HepG2 (cell line): ENCODE data around the gene ARL16. TPM values are rescaled to one million over a fixed set of nuclear protein-coding genes. Genes with fewer than 3 reads are reported as not detected.
A peak's percentile ranks its signal among the peaks of the same experiment; 100 is the strongest.

Experiments
- CBX5 ChIP-seq: sonication (generic); formaldehyde crosslinking; IDR thresholded peaks from 2 replicates; pipeline ENCODE4 v1.4.0; 2020; ENCODE audit warnings: missing genetic modification reagents, borderline replicate concordance
- ETV6 ChIP-seq: sonication (generic); formaldehyde crosslinking; conservative IDR thresholded peaks from 2 replicates; pipeline ENCODE4 v1.4.0; 2020; ENCODE audit warnings: missing genetic modification reagents
- GLI4 ChIP-seq: sonication (generic); formaldehyde crosslinking; IDR thresholded peaks from 2 replicates; pipeline ENCODE4 v1.5.1; 2020; ENCODE audit warnings: missing genetic modification reagents, mild to moderate bottlenecking, moderate library complexity, borderline replicate concordance
- PHF8 ChIP-seq: sonication (generic); formaldehyde crosslinking; IDR thresholded peaks from 2 replicates; pipeline ENCODE4 v1.5.0; 2020; ENCODE audit warnings: missing genetic modification reagents
- RFXAP ChIP-seq: sonication (generic); formaldehyde crosslinking; IDR thresholded peaks from 2 replicates; pipeline ENCODE4 v1.4.0; 2020; ENCODE audit warnings: missing genetic modification reagents, borderline replicate concordance
- SRF ChIP-seq: IDR thresholded peaks from 2 replicates; pipeline ENCODE4 v1.6.1; 2011; ENCODE audit warnings: mild to moderate bottlenecking, low read depth, low read length, moderate library complexity
- ZBTB8A ChIP-seq: sonication (generic); formaldehyde crosslinking; IDR thresholded peaks from 2 replicates; pipeline ENCODE4 v1.4.0; 2020; ENCODE audit warnings: mild to moderate bottlenecking, low read depth, missing genetic modification reagents, borderline replicate concordance
- ZNF317 ChIP-seq: sonication (generic); formaldehyde crosslinking; IDR thresholded peaks from 2 replicates; pipeline ENCODE4 v1.5.0; 2020; ENCODE audit warnings: mild to moderate bottlenecking, missing genetic modification reagents
- ZNF367 ChIP-seq: sonication (generic); formaldehyde crosslinking; IDR thresholded peaks from 2 replicates; pipeline ENCODE4 v1.4.0; 2020; ENCODE audit warnings: missing genetic modification reagents, borderline replicate concordance
- ZNF556 ChIP-seq: sonication (generic); formaldehyde crosslinking; IDR thresholded peaks from 2 replicates; pipeline ENCODE4 v1.4.0; 2020; ENCODE audit warnings: mild to moderate bottlenecking, missing genetic modification reagents, borderline replicate concordance
- ZNF605 ChIP-seq: sonication (generic); formaldehyde crosslinking; IDR thresholded peaks from 2 replicates; pipeline ENCODE4 v1.8.0; 2022; ENCODE audit warnings: mild to moderate bottlenecking, missing genetic modification reagents
- ZNF790 ChIP-seq: sonication (generic); formaldehyde crosslinking; IDR thresholded peaks from 2 replicates; pipeline ENCODE4 v1.8.0; 2022; ENCODE audit warnings: missing genetic modification reagents, mild to moderate bottlenecking, borderline replicate concordance
- ZSCAN30 ChIP-seq: sonication (generic); formaldehyde crosslinking; IDR thresholded peaks from 2 replicates; pipeline ENCODE4 v1.5.0; 2020; ENCODE audit warnings: mild to moderate bottlenecking, missing genetic modification reagents
- polyA plus RNA-seq, 8 experiments: library from polyadenylated mRNA; depleted of rRNA in 3 of 8; stranded (reverse) in 7 of 8; unstranded in 1 of 8; fragments of >200 nt; fragmentation: Illumina TruSeq in 4 of 8; extraction: Trizol in 4 of 8; gene quantifications; 2 replicates each; pipeline versions ENCODE4 v1.2.1 to v1.2.3, GENCODE V29; 2011 to 2016; ENCODE audit warnings: low read depth in 4 of 8, missing spikeins in 1 of 8, mixed read lengths in 1 of 8; ENCODE audit not compliant: insufficient read depth in 1 of 8
- total RNA-seq, 5 experiments: library from RNA; depleted of rRNA; stranded (reverse); fragments of >200 nt; fragmentation: Illumina TruSeq; extraction: Trizol; gene quantifications; 2 replicates each; pipeline ENCODE4 v1.2.3, GENCODE V29; 2016; ENCODE audit warnings: low read depth in 1 of 5
- TF ChIP-seq, protein P1 (sequence below): sonication (generic); formaldehyde crosslinking; IDR thresholded peaks from 2 replicates; pipeline ENCODE4 v1.4.0; 2020; ENCODE audit warnings: mild to moderate bottlenecking, missing genetic modification reagents
- TF ChIP-seq, protein P2 (sequence below): sonication (generic); formaldehyde crosslinking; IDR thresholded peaks from 2 replicates; pipeline ENCODE4 v1.5.1; 2020; ENCODE audit warnings: mild to moderate bottlenecking, missing genetic modification reagents, borderline replicate concordance

ARL16 gene
- total and polyA plus RNA-seq, 2 of the 13 experiments (the other 11 are each of a cell fraction or from before 2014, with no cell fraction given) = 20.8 to 30.8 TPM

DNA sequence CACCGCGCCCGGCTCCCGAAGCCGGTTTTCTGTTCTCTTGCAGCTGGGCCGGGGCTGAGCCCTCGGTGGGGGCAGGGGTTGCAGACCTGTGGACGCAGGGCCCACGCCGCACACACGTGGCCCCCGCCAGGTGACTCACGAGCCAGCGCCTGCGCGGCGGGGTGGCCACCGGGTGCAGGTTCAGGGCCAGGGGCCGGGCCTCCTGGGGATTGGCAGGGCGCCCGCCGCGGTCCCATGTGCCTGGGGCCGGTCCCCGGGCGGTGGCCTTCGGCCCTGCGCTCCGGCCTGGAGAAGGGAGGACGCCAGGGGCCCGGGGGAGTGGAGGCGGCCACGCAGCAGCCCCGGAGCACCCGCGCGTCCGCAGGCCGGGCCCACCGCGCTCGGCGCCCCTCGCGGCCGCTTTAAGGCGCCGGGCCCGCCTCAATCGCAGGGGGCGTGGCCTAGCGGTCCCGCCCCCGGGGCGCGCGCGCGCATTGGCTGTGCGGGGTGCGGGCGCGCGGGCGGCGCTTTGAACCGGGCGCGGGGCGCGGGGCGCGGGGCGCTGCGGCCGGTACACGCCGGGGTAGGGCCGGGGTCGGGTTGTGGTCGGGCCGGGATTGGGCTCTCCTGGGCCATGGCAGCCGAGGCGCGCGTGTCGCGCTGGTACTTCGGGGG is 28.3 kb upstream of the ARL16 start, which contains the start of gene SLC25A10 (continued):
- TF ChIP-seq, protein P1, sequence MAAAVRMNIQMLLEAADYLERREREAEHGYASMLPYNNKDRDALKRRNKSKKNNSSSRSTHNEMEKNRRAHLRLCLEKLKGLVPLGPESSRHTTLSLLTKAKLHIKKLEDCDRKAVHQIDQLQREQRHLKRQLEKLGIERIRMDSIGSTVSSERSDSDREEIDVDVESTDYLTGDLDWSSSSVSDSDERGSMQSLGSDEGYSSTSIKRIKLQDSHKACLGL (CRISPR knock-in tag) = peak; percentile 99
- TF ChIP-seq CBX5 (CRISPR knock-in tag) (peak; percentile 96), ZSCAN30 (CRISPR knock-in tag) (0 out of 2 replicates have a peak, but pooled peaks have one; percentile 85), ZBTB8A (CRISPR knock-in tag) (peak; percentile 93; the same call in 1 of the 2 replicates), SRF (no peak), ZNF556 (CRISPR knock-in tag) (peak; percentile 41; the same call in 1 of the 2 replicates), ETV6 (CRISPR knock-in tag) (peak; percentile 97), GLI4 (CRISPR knock-in tag) (peak; percentile 80), PHF8 (CRISPR knock-in tag) (peak; percentile 69), ZNF367 (CRISPR knock-in tag) (peak; percentile 98), RFXAP (peak; percentile 96; the same call in 1 of the 2 replicates), ZNF317 (CRISPR knock-in tag) (peak; percentile 83), ZNF605 (CRISPR knock-in tag) (peak; percentile 97; the same call in 1 of the 2 replicates), ZNF790 (CRISPR knock-in tag) (peak; percentile 26; the same call in 1 of the 2 replicates)
- TF ChIP-seq, protein P2, sequence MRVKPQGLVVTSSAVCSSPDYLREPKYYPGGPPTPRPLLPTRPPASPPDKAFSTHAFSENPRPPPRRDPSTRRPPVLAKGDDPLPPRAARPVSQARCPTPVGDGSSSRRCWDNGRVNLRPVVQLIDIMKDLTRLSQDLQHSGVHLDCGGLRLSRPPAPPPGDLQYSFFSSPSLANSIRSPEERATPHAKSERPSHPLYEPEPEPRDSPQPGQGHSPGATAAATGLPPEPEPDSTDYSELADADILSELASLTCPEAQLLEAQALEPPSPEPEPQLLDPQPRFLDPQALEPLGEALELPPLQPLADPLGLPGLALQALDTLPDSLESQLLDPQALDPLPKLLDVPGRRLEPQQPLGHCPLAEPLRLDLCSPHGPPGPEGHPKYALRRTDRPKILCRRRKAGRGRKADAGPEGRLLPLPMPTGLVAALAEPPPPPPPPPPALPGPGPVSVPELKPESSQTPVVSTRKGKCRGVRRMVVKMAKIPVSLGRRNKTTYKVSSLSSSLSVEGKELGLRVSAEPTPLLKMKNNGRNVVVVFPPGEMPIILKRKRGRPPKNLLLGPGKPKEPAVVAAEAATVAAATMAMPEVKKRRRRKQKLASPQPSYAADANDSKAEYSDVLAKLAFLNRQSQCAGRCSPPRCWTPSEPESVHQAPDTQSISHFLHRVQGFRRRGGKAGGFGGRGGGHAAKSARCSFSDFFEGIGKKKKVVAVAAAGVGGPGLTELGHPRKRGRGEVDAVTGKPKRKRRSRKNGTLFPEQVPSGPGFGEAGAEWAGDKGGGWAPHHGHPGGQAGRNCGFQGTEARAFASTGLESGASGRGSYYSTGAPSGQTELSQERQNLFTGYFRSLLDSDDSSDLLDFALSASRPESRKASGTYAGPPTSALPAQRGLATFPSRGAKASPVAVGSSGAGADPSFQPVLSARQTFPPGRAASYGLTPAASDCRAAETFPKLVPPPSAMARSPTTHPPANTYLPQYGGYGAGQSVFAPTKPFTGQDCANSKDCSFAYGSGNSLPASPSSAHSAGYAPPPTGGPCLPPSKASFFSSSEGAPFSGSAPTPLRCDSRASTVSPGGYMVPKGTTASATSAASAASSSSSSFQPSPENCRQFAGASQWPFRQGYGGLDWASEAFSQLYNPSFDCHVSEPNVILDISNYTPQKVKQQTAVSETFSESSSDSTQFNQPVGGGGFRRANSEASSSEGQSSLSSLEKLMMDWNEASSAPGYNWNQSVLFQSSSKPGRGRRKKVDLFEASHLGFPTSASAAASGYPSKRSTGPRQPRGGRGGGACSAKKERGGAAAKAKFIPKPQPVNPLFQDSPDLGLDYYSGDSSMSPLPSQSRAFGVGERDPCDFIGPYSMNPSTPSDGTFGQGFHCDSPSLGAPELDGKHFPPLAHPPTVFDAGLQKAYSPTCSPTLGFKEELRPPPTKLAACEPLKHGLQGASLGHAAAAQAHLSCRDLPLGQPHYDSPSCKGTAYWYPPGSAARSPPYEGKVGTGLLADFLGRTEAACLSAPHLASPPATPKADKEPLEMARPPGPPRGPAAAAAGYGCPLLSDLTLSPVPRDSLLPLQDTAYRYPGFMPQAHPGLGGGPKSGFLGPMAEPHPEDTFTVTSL (CRISPR knock-in tag) = peak; percentile 66; the same call in 1 of the 2 replicates
